SK-N-SH (cell line): ENCODE data around the gene GALNT5. TPM values are rescaled to one million over a fixed set of nuclear protein-coding genes. Genes with fewer than 3 reads are reported as not detected.

ENCODE experiments used
- CTCF ChIA-PET: fragments of 300-600, 350-600 bp; formaldehyde crosslinking; extraction: SDS; loops from one replicate; lab custom pipeline; 2021; lab: Yijun Ruan, JAX
- POLR2A ChIA-PET: fragments of 350-600 bp; sonication (Branson Sonifier 250); formaldehyde crosslinking; extraction: SDS; loops from one replicate; lab custom pipeline; 2020; ENCODE audit warnings: antibody characterized with exemption, inconsistent platforms; lab: Yijun Ruan, JAX
- DNase-seq: peaks from one replicate; pipeline ENCODE4 v3.0.0; 2012
- H2AFZ ChIP-seq: fragments of 200-600 bp; sonication (generic); 2 replicates; pipeline ENCODE4 v1.8.1; 2016; ENCODE audit warnings: antibody characterized with exemption, mild to moderate bottlenecking, low read depth
- H3F3A ChIP-seq: fragments of 200-600 bp; sonication (generic); replicated peaks from 2 replicates; pipeline ENCODE3; 2016; ENCODE audit warnings: antibody characterized with exemption, mild to moderate bottlenecking; ENCODE audit not compliant: insufficient read depth
- H3K27ac ChIP-seq, 2 experiments: fragments of 200-500 bp in 1 of 2; fragments of 200-600 bp in 1 of 2; sonication (Bioruptor generic) in 1 of 2; sonication (generic), shearing (Covaris generic) in 1 of 2; 2 replicates each; pipeline versions ENCODE4 v1.5.1 to v1.6.1; 2014 to 2016; ENCODE audit warnings: low read depth in 2 of 2, inconsistent platforms in 1 of 2, low read length in 1 of 2, mild to moderate bottlenecking in 1 of 2, mixed read lengths in 1 of 2
- H3K27me3 ChIP-seq: fragments of 200-600 bp; sonication (generic), shearing (Covaris generic); 2 replicates; pipeline ENCODE4 v1.6.1; 2016; ENCODE audit warnings: mixed run types; ENCODE audit not compliant: insufficient read depth
- H3K36me3 ChIP-seq, 2 experiments: fragments of 200-500 bp in 1 of 2; fragments of 200-600 bp in 1 of 2; sonication (Bioruptor generic) in 1 of 2; sonication (generic) in 1 of 2; replicated peaks in 1 of 2; 2 replicates each; pipeline versions ENCODE3 to v1.5.1; 2014 to 2016; ENCODE audit warnings: low read length in 1 of 2, mild to moderate bottlenecking in 1 of 2; ENCODE audit not compliant: insufficient read depth in 2 of 2, control insufficient read depth in 1 of 2
- H3K4me1 ChIP-seq, 2 experiments: fragments of 200-500 bp in 1 of 2; fragments of 200-600 bp in 1 of 2; sonication (Bioruptor generic) in 1 of 2; sonication (generic), shearing (Covaris generic) in 1 of 2; 2 replicates each; pipeline versions ENCODE4 v1.5.1 to v1.6.1; 2014 to 2016; ENCODE audit warnings: low read depth in 1 of 2, low read length in 1 of 2, mixed run types in 1 of 2; ENCODE audit not compliant: insufficient read depth in 2 of 2, control insufficient read depth in 1 of 2
- H3K4me2 ChIP-seq: fragments of 200-600 bp; sonication (generic), shearing (Covaris generic); 2 replicates; pipeline ENCODE4 v1.6.1; 2017; ENCODE audit warnings: mixed run types
- H3K4me3 ChIP-seq, 2 experiments: fragments of 200-500 bp in 1 of 2; fragments of 200-600 bp in 1 of 2; sonication (Bioruptor generic) in 1 of 2; sonication (generic), shearing (Covaris generic) in 1 of 2; 2 replicates each; pipeline versions ENCODE4 v1.5.1 to v1.8.1; 2014 to 2016; ENCODE audit warnings: low read depth in 2 of 2, inconsistent platforms in 1 of 2, low read length in 1 of 2, mild to moderate bottlenecking in 1 of 2, mixed read lengths in 1 of 2, moderate library complexity in 1 of 2
- H3K79me2 ChIP-seq: fragments of 200-600 bp; sonication (generic); 2 replicates; pipeline ENCODE4 v1.8.1; 2017; ENCODE audit warnings: mild to moderate bottlenecking; ENCODE audit not compliant: insufficient read depth
- H3K9ac ChIP-seq: fragments of 200-600 bp; sonication (generic); 2 replicates; pipeline ENCODE4 v1.6.1; 2017; ENCODE audit warnings: mixed run types
- H3K9me2 ChIP-seq: fragments of 200-600 bp; sonication (generic); 2 replicates; pipeline ENCODE4 v1.6.1; 2017; ENCODE audit warnings: mixed run types
- H3K9me3 ChIP-seq: fragments of 200-600 bp; sonication (generic); 2 replicates; pipeline ENCODE4 v1.6.1; 2017; ENCODE audit warnings: mixed run types, mild to moderate bottlenecking, moderate library complexity
- H4K20me1 ChIP-seq: fragments of 200-600 bp; sonication (generic); 2 replicates; pipeline ENCODE4 v1.6.1; 2017; ENCODE audit warnings: mild to moderate bottlenecking, mixed run types; ENCODE audit not compliant: insufficient read depth
- CHD2 ChIP-seq: fragments of 150-350 bp; IDR thresholded peaks from 2 replicates; pipeline ENCODE4 v1.6.1; 2018; ENCODE audit warnings: low read length; ENCODE audit not compliant: partially characterized antibody
- ELF1 ChIP-seq: IDR thresholded peaks from 2 replicates; pipeline ENCODE4 v1.4.0; 2012
- EP300 ChIP-seq, 2 experiments: IDR thresholded peaks; 2 replicates each; pipeline versions ENCODE4 v1.4.0 to v1.6.1; 2012; ENCODE audit warnings: borderline replicate concordance in 1 of 2, low read depth in 1 of 2, low read length in 1 of 2
- FOXJ3 ChIP-seq: sonication (generic); formaldehyde crosslinking; IDR thresholded peaks from 2 replicates; pipeline ENCODE4 v1.5.1; 2020; ENCODE audit warnings: mild to moderate bottlenecking, missing genetic modification reagents
- GATA2 ChIP-seq: sonication (generic); formaldehyde crosslinking; IDR thresholded peaks from 2 replicates; pipeline ENCODE4 v1.5.0; 2020; ENCODE audit warnings: mild to moderate bottlenecking, missing genetic modification reagents
- JUND ChIP-seq: IDR thresholded peaks from 2 replicates; pipeline ENCODE4 v1.4.0; 2012
- NRF1 ChIP-seq: IDR thresholded peaks from 2 replicates; pipeline ENCODE4 v1.6.1; 2012; ENCODE audit warnings: low read depth, mild to moderate bottlenecking, low read length
- POLR2AphosphoS5 ChIP-seq: IDR thresholded peaks from 2 replicates; pipeline ENCODE4 v1.6.1; 2012; ENCODE audit warnings: low read depth, low read length
- RCOR1 ChIP-seq: fragments of 150-350 bp; IDR thresholded peaks from 2 replicates; pipeline ENCODE4 v1.6.1; 2017; ENCODE audit warnings: antibody characterized with exemption, low read length
- SIN3A ChIP-seq: IDR thresholded peaks from 2 replicates; pipeline ENCODE4 v1.6.1; 2012; ENCODE audit warnings: low read depth, mild to moderate bottlenecking, low read length, moderate library complexity, borderline replicate concordance
- TAF1 ChIP-seq: IDR thresholded peaks from 2 replicates; pipeline ENCODE4 v1.6.1; 2012; ENCODE audit warnings: low read depth, mild to moderate bottlenecking, low read length, moderate library complexity, borderline replicate concordance
- YY1 ChIP-seq: IDR thresholded peaks from 2 replicates; pipeline ENCODE4 v1.4.0; 2012; ENCODE audit warnings: low read depth, mild to moderate bottlenecking
- WGBS: methylation state at CpG from one replicate; pipeline ENCODE4 v1.1.6; 2017; ENCODE audit warnings: low lambda C conversion rate; 5-methylcytosine and 5-hydroxymethylcytosine counted together
- polyA plus RNA-seq, 3 experiments: library from polyadenylated mRNA; depleted of rRNA; stranded (reverse); fragments of >200 nt; gene quantifications; 2 replicates each; pipeline ENCODE4 v1.2.3, GENCODE V29; 2012
- TF ChIP-seq, protein P1 (sequence below): IDR thresholded peaks from 2 replicates; pipeline ENCODE4 v1.6.1; 2012; ENCODE audit warnings: mild to moderate bottlenecking, low read depth, low read length, moderate library complexity
- TF ChIP-seq, protein P2 (sequence below): fragments of 150-350 bp; IDR thresholded peaks from 2 replicates; pipeline ENCODE4 v1.6.1; 2016; ENCODE audit warnings: mild to moderate bottlenecking, low read depth, low read length
- TF ChIP-seq, protein P3 (sequence below): IDR thresholded peaks from 2 replicates; pipeline ENCODE4; 2012
- TF ChIP-seq, protein P4 (sequence below): IDR thresholded peaks from 2 replicates; pipeline ENCODE4 v1.4.0; 2012; ENCODE audit warnings: low read depth

Gene GALNT5
- polyA plus RNA-seq, 1 of the 3 experiments (the other 2 are of a cell fraction), result 10.4 TPM

DNA sequence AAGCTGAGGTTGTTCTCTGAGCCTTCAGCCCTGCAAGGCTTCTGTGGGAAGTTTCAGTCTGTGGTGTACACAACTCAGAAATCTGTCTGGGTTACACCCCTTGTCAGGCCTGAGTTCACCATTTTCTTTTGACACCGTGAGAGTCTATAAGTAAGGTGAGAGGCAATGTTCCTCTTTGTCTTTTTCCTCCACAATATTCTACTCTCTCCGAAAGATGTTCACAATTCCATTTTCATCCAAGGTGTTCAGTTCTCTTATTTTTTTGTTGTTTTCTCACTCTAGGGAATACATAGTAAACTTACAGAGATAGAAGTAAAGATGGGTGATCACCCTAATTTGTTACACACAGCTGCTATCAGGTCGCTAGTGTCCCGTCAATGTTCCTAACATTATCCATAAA is 64.9 kb downstream of the GALNT5 start:
- Histone ChIP-seq H3K4me2 (no peak overlapping the region), H2AFZ (no peak overlapping the region), H3K9ac (no peak overlapping the region), H3K9me3 (peaks cover 4% of the 10 kb centered on the region; the same call in 1 of the 2 replicates), H3K9me2 (no peaks in the 10 kb centered on the region), H3F3A (no peaks in the 10 kb centered on the region), H3K27ac (no peak overlapping the region), H3K27me3 (peaks cover 25% of the 10 kb centered on the region; the same call in 1 of the 2 replicates), H3K4me3 (no peak overlapping the region), H3K79me2 (no peaks in the 10 kb centered on the region), H3K36me3 (no peaks in the 10 kb centered on the region), H3K4me1 (no peaks in the 10 kb centered on the region), H4K20me1 (no peaks in the 10 kb centered on the region)
- DNase-seq, result no peak
- CTCF ChIA-PET, result interaction anchor here (5.6 to 9.1 kb wide), 2 partner anchors 14 to 20 kb away, joined by 35 to 49 read pairs; no protein-coding TSS in a partner anchor
- WGBS, result 12% methylated on average over 4 of the region's 4 CpGs
- POLR2A ChIA-PET, result no interaction called here
- TF ChIP-seq FOXJ3 (CRISPR knock-in tag) (no peak), CHD2 (no peak)

DNA sequence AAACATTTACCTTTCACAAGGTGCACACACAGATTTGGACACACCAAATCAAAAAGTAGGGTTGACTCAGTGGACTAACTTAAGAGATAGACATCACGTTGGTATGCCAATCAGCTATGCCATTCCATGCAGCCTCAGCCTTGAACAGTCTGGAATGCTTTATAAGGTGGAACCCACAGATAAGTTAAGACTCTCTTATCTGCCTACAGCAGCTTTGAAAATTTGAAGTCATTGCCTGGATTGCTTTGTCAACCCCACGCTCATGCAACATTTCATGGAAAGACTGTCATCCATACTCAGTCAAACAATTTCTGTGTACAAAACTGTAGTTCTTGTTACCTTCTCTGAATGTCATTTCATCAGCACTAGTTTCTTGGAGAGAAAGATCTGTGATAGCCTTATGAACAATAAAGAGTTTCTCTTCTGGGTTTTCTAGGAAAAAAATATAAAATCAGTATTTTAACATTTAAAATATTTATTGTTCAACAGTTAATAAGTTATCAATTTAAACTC is 66.9 kb downstream of the GALNT5 start:
- Histone ChIP-seq H3K9me2 (no peaks in the 10 kb centered on the region), H3K27ac (no peak overlapping the region), H3K79me2 (no peaks in the 10 kb centered on the region), H2AFZ (no peak overlapping the region), H3K4me1 (no peaks in the 10 kb centered on the region), H3K9me3 (no peaks in the 10 kb centered on the region), H3K36me3 (no peaks in the 10 kb centered on the region)
- POLR2A ChIA-PET, result no interaction called here
- TF ChIP-seq POLR2AphosphoS5 (no peak), YY1 (no peak), FOXJ3 (CRISPR knock-in tag) (no peak)
- TF ChIP-seq, all 33 proteins: peak for 0
- no peak for DNase-seq
- H4K20me1 ChIP-seq, result no peaks in the 10 kb centered on the region
- H3K4me2 ChIP-seq, result no peak overlapping the region
- WGBS, result 10% methylated on average over 2 of the region's 2 CpGs
- H3K9ac ChIP-seq, result no peak overlapping the region
- H3F3A ChIP-seq, result no peaks in the 10 kb centered on the region
- CTCF ChIA-PET, result interaction anchor here (0.8 to 5.6 kb wide), 2 partner anchors 20 to 22 kb away, joined by 3 to 35 read pairs; no protein-coding TSS in a partner anchor
- H3K4me3 ChIP-seq, result no peak overlapping the region
- peaks cover 25% of the 10 kb centered on the region; the same call in 1 of the 2 replicates for H3K27me3 ChIP-seq

DNA sequence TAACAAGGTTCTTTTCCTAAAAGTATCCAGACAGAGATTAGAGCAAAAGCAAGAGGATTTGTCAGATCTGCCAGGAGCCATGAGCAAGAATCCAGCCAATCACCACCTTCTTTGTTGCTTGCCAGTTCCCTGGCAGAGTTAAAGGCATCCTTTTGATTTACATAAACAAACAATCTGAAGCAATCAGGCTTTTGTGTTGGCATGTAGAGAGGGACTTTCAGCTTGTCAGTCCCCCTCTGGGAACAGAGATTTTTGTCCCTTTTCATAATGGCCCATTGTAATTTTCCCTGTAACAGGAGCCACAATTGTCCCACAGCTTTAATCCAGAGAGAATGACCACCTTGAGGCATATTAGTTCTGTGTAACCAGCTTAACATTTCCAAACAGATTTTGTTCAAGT is 68.3 kb downstream of the GALNT5 start, which contains the start of gene ERMN:
TSS of gene ERMN (minus strand) at position 39 of the 400 bp plus-strand sequence. CDS start 182 bp downstream, outside the sequence.
- H3K9me2 ChIP-seq, result no peaks in the 10 kb centered on the region
- H3K79me2 ChIP-seq, result no peaks in the 10 kb centered on the region
- H3K9ac ChIP-seq, result no peak within 1 kb of the TSS
- no peaks in the 10 kb centered on the region for H3F3A ChIP-seq
- no peaks in the 10 kb centered on the region for H3K36me3 ChIP-seq
- H3K9me3 ChIP-seq, result no peaks in the 10 kb centered on the region
- H3K4me3 ChIP-seq, result no peak within 1 kb of the TSS
- peaks cover 26% of the 10 kb centered on the region; the same call in 1 of the 2 replicates for H3K27me3 ChIP-seq
- no peaks in the 10 kb centered on the region for H4K20me1 ChIP-seq
- CTCF ChIA-PET, result interaction anchor here (0.8 to 5.6 kb wide), 5 partner anchors 10 to 166 kb away, joined by 3 to 67 read pairs (median 4); no protein-coding TSS in a partner anchor
- POLR2A ChIA-PET, result no interaction called here
- no peak within 1 kb of the TSS for H2AFZ ChIP-seq
- H3K4me2 ChIP-seq, result no peak within 1 kb of the TSS
- no peak within 1 kb of the TSS for H3K27ac ChIP-seq
- no peak for DNase-seq
- no peaks in the 10 kb centered on the region for H3K4me1 ChIP-seq
- TF ChIP-seq GATA2 (CRISPR knock-in tag) (no peak), NRF1 (no peak), SIN3A (no peak), TAF1 (no peak), ELF1 (no peak), RCOR1 (no peak), YY1 (no peak), FOXJ3 (CRISPR knock-in tag) (no peak), EP300 (IDR thresholded peaks at IDR 0.05; ENCODE audit: borderline replicate concordance in 1 of 2, low read depth in 1 of 2, low read length in 1 of 2) (no peak), JUND (no peak)
- TF ChIP-seq, protein P1, sequence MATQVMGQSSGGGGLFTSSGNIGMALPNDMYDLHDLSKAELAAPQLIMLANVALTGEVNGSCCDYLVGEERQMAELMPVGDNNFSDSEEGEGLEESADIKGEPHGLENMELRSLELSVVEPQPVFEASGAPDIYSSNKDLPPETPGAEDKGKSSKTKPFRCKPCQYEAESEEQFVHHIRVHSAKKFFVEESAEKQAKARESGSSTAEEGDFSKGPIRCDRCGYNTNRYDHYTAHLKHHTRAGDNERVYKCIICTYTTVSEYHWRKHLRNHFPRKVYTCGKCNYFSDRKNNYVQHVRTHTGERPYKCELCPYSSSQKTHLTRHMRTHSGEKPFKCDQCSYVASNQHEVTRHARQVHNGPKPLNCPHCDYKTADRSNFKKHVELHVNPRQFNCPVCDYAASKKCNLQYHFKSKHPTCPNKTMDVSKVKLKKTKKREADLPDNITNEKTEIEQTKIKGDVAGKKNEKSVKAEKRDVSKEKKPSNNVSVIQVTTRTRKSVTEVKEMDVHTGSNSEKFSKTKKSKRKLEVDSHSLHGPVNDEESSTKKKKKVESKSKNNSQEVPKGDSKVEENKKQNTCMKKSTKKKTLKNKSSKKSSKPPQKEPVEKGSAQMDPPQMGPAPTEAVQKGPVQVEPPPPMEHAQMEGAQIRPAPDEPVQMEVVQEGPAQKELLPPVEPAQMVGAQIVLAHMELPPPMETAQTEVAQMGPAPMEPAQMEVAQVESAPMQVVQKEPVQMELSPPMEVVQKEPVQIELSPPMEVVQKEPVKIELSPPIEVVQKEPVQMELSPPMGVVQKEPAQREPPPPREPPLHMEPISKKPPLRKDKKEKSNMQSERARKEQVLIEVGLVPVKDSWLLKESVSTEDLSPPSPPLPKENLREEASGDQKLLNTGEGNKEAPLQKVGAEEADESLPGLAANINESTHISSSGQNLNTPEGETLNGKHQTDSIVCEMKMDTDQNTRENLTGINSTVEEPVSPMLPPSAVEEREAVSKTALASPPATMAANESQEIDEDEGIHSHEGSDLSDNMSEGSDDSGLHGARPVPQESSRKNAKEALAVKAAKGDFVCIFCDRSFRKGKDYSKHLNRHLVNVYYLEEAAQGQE, result no peak
- TF ChIP-seq, protein P2, sequence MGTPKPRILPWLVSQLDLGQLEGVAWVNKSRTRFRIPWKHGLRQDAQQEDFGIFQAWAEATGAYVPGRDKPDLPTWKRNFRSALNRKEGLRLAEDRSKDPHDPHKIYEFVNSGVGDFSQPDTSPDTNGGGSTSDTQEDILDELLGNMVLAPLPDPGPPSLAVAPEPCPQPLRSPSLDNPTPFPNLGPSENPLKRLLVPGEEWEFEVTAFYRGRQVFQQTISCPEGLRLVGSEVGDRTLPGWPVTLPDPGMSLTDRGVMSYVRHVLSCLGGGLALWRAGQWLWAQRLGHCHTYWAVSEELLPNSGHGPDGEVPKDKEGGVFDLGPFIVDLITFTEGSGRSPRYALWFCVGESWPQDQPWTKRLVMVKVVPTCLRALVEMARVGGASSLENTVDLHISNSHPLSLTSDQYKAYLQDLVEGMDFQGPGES, result no peak
- TF ChIP-seq, protein P3, sequence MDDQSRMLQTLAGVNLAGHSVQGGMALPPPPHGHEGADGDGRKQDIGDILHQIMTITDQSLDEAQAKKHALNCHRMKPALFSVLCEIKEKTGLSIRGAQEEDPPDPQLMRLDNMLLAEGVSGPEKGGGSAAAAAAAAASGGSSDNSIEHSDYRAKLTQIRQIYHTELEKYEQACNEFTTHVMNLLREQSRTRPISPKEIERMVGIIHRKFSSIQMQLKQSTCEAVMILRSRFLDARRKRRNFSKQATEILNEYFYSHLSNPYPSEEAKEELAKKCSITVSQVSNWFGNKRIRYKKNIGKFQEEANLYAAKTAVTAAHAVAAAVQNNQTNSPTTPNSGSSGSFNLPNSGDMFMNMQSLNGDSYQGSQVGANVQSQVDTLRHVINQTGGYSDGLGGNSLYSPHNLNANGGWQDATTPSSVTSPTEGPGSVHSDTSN, result no peak
- TF ChIP-seq, protein P4, sequence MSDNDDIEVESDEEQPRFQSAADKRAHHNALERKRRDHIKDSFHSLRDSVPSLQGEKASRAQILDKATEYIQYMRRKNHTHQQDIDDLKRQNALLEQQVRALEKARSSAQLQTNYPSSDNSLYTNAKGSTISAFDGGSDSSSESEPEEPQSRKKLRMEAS, result no peak
